SK-N-SH treated with all-trans-retinoic acid at 6 μM for 48 hours (cell line): ENCODE measurements around the gene SRRM2.

Source experiments
- ATAC-seq: fragments of 200-7000 bp; cut with Tn5 transposase; 3 replicates; pipeline ENCODE4 v1.9.1; 2020; ENCODE audit warnings: mild to moderate bottlenecking, moderate library complexity
- ARNTL ChIP-seq: fragments of 450-650 bp; formaldehyde crosslinking; IDR thresholded peaks from 2 replicates; pipeline ENCODE4 v1.5.0; 2020; ENCODE audit warnings: low read depth, mild to moderate bottlenecking, moderate library complexity, borderline replicate concordance
- BACH2 ChIP-seq: fragments of 250-450 bp; sonication (Bioruptor Pico); IDR thresholded peaks from 2 replicates; pipeline ENCODE4 v1.9.0; 2021; ENCODE audit warnings: mild to moderate bottlenecking, borderline replicate concordance
- CSRNP3 ChIP-seq: fragments of 250-450 bp; sonication (Bioruptor Pico); IDR thresholded peaks from 2 replicates; pipeline ENCODE4 v1.5.1; 2021; ENCODE audit warnings: mild to moderate bottlenecking, moderate library complexity
- OSR1 ChIP-seq: fragments of 250-450 bp; sonication (Bioruptor Pico); IDR thresholded peaks from 2 replicates; pipeline ENCODE4 v1.8.0; 2022; ENCODE audit warnings: moderate library complexity, mild to moderate bottlenecking, inconsistent platforms
- PATZ1 ChIP-seq: fragments of 250-450 bp; sonication (Bioruptor Pico); IDR thresholded peaks from 2 replicates; pipeline ENCODE4 v1.8.0; 2020; ENCODE audit warnings: mild to moderate bottlenecking, moderate library complexity, borderline replicate concordance
- SNAI2 ChIP-seq: fragments of 250-450 bp; sonication (Bioruptor Pico); IDR thresholded peaks from 2 replicates; pipeline ENCODE4 v1.5.0; 2020; ENCODE audit warnings: mild to moderate bottlenecking, moderate library complexity
- TCF4 ChIP-seq: fragments of 250-450 bp; sonication (Bioruptor Pico); IDR thresholded peaks from 2 replicates; pipeline ENCODE4 v1.8.0; 2021; ENCODE audit warnings: mild to moderate bottlenecking, moderate library complexity, borderline replicate concordance
- TOX ChIP-seq: fragments of 250-450 bp; sonication (Bioruptor Pico); IDR thresholded peaks from 2 replicates; pipeline ENCODE4 v1.8.0; 2021; ENCODE audit warnings: mild to moderate bottlenecking, moderate library complexity, borderline replicate concordance
- ZC3H10 ChIP-seq: fragments of 250-450 bp; sonication (Bioruptor Pico); IDR thresholded peaks from 2 replicates; pipeline ENCODE4 v1.5.1; 2021; ENCODE audit warnings: mild to moderate bottlenecking, moderate library complexity
- ZFP3 ChIP-seq: fragments of 250-450 bp; sonication (Bioruptor Pico); IDR thresholded peaks from 2 replicates; pipeline ENCODE4 v1.5.0; 2020; ENCODE audit warnings: mild to moderate bottlenecking, moderate library complexity
- ZFP30 ChIP-seq: fragments of 450-650 bp; formaldehyde crosslinking; IDR thresholded peaks from 2 replicates; pipeline ENCODE4 v1.5.0; 2022; ENCODE audit warnings: mild to moderate bottlenecking, moderate library complexity
- ZNF565 ChIP-seq: fragments of 450-650 bp; formaldehyde crosslinking; conservative IDR thresholded peaks from 2 replicates; pipeline ENCODE4 v1.5.0; 2020; ENCODE audit warnings: low read depth, mild to moderate bottlenecking, moderate library complexity
- ZNF70 ChIP-seq: fragments of 450-650 bp; formaldehyde crosslinking; IDR thresholded peaks from 2 replicates; pipeline ENCODE4 v1.5.0; 2020; ENCODE audit warnings: mild to moderate bottlenecking, moderate library complexity
- ZNF8 ChIP-seq: fragments of 450-650 bp; formaldehyde crosslinking; IDR thresholded peaks from 2 replicates; pipeline ENCODE4 v1.5.0; 2020; ENCODE audit warnings: mild to moderate bottlenecking, moderate library complexity
- TF ChIP-seq, protein P1 (sequence below): fragments of 250-450 bp; sonication (Bioruptor Pico); IDR thresholded peaks from 2 replicates; pipeline ENCODE4 v1.5.1; 2020; ENCODE audit warnings: low read depth, mild to moderate bottlenecking, moderate library complexity
- TF ChIP-seq, protein P2 (sequence below): fragments of 250-450 bp; sonication (Bioruptor Pico); IDR thresholded peaks from 2 replicates; pipeline ENCODE4 v1.8.0; 2021; ENCODE audit warnings: low read depth, mild to moderate bottlenecking, moderate library complexity, borderline replicate concordance

Gene SRRM2

GRCh38 chr16:2704166-2704982, 48.1 kb upstream of the SRRM2 start:
- TF ChIP-seq, protein P1, sequence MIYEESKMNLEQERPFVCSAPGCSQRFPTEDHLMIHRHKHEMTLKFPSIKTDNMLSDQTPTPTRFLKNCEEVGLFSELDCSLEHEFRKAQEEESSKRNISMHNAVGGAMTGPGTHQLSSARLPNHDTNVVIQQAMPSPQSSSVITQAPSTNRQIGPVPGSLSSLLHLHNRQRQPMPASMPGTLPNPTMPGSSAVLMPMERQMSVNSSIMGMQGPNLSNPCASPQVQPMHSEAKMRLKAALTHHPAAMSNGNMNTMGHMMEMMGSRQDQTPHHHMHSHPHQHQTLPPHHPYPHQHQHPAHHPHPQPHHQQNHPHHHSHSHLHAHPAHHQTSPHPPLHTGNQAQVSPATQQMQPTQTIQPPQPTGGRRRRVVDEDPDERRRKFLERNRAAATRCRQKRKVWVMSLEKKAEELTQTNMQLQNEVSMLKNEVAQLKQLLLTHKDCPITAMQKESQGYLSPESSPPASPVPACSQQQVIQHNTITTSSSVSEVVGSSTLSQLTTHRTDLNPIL (CRISPR knock-in tag), result no peak
- TF ChIP-seq ZNF565 (CRISPR knock-in tag), result no peak
- TF ChIP-seq, protein P2, sequence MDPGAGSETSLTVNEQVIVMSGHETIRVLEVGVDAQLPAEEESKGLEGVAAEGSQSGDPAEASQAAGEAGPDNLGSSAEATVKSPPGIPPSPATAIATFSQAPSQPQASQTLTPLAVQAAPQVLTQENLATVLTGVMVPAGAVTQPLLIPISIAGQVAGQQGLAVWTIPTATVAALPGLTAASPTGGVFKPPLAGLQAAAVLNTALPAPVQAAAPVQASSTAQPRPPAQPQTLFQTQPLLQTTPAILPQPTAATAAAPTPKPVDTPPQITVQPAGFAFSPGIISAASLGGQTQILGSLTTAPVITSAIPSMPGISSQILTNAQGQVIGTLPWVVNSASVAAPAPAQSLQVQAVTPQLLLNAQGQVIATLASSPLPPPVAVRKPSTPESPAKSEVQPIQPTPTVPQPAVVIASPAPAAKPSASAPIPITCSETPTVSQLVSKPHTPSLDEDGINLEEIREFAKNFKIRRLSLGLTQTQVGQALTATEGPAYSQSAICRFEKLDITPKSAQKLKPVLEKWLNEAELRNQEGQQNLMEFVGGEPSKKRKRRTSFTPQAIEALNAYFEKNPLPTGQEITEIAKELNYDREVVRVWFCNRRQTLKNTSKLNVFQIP (CRISPR knock-in tag), result no peak
- no peak for TF ChIP-seq ZFP3
- TF ChIP-seq ZC3H10, result no peak
- TF ChIP-seq ZNF8 (CRISPR knock-in tag), result no peak
- TF ChIP-seq TOX (CRISPR knock-in tag), result no peak
- no peak for TF ChIP-seq BACH2 (CRISPR knock-in tag)
- no peak for TF ChIP-seq ZFP30 (CRISPR knock-in tag)
- no peak for TF ChIP-seq CSRNP3
- no peak for TF ChIP-seq SNAI2 (CRISPR knock-in tag)
- no peak for ATAC-seq

DNA sequence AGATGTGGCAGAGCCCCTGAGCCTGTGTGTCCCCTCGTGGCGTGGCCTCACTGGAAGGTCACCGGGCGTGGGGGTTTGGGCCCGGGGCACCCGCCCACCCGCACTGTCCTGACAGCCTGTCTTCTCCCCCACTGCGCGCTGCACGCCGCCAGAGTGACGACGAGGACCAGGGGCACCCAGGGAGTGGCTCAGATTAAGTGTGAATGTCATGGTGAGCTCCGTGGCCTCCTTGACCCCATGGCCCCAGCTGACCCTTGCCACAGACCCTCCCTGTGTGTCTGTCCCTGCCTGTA, 47.5 kb upstream of the SRRM2 start:
- no peak for TF ChIP-seq ZNF8 (CRISPR knock-in tag)
- no peak for TF ChIP-seq PATZ1
- no peak for TF ChIP-seq TCF4
- TF ChIP-seq CSRNP3, result no peak
- TF ChIP-seq TOX (CRISPR knock-in tag), result no peak
- TF ChIP-seq ZNF70, result no peak
- no peak for TF ChIP-seq SNAI2 (CRISPR knock-in tag)
- TF ChIP-seq ARNTL (CRISPR knock-in tag), result no peak

GRCh38 chr16:2705351-2705750, 47.1 kb upstream of the SRRM2 start:
- no peak for ATAC-seq
- TF ChIP-seq CSRNP3 (no peak), OSR1 (CRISPR knock-in tag) (no peak), TCF4 (no peak), TOX (CRISPR knock-in tag) (no peak), ZFP3 (no peak), ZNF565 (CRISPR knock-in tag) (no peak)
- TF ChIP-seq, protein P2 (CRISPR knock-in tag), result no peak
- TF ChIP-seq, protein P1 (CRISPR knock-in tag), result no peak
- TF ChIP-seq, all 23 proteins: peak for 0

More for the DNA sequence above, 47.5 kb upstream of the SRRM2 start:
- ATAC-seq, result no peak
